GM12873 (cell line): ENCODE data around the gene PGR.

ENCODE experiments used
- CTCF ChIP-seq: IDR thresholded peaks from 2 replicates; pipeline ENCODE4 v1.5.1; 2012; ENCODE audit warnings: low read depth, mild to moderate bottlenecking, moderate library complexity, low read length, control low read depth; ENCODE audit not compliant: insufficient read depth; ENCODE audit errors: missing control alignments

The PGR gene

GRCh38 chr11:101046947-101047346, 82.7 kb downstream of the PGR start:
- TF ChIP-seq CTCF = no peak

- TF ChIP-seq CTCF = no peak
These were observed 84.2 kb downstream of the PGR start for GRCh38 chr11:101045415-101045814.

- TF ChIP-seq CTCF = no peak
These were observed 85.7 kb downstream of the PGR start for GRCh38 chr11:101043940-101044339.

- TF ChIP-seq CTCF = no peak
These were observed 93.7 kb downstream of the PGR start for GRCh38 chr11:101035872-101036271.

GRCh38 chr11:101034076-101034475, 95.5 kb downstream of the PGR start:
- no peak for TF ChIP-seq CTCF

- no peak for TF ChIP-seq CTCF
These were observed 96.6 kb downstream of the PGR start for GRCh38 chr11:101032991-101033390.

GRCh38 chr11:101031713-101032112, 97.9 kb downstream of the PGR start:
- no peak for TF ChIP-seq CTCF
